H1 (cell line): Measurements from ENCODE around the gene LPGAT1. TPM values are rescaled to one million over a fixed set of nuclear protein-coding genes. Genes with fewer than 3 reads are reported as not detected.

ENCODE experiments used
- CTCF ChIA-PET: fragments of 300-600 bp; sonication (Branson Sonifier 250); formaldehyde crosslinking; loops from one replicate; lab custom pipeline; 2021; ENCODE audit not compliant: partially characterized antibody; lab: Charles Lee
- POLR2A ChIA-PET: fragments of 300-600 bp; sonication (Branson Sonifier 250); formaldehyde crosslinking; loops from one replicate; lab custom pipeline; 2021; ENCODE audit warnings: inconsistent platforms; ENCODE audit not compliant: partially characterized antibody; lab: Charles Lee
- DNase-seq, 2 experiments: peaks; one replicate each; pipeline versions ENCODE4 v3.0.0 to v3.0.0-alpha.2; 2010 to 2022; ENCODE audit warnings: low spot score in 2 of 2, low read depth in 1 of 2, mixed read lengths in 1 of 2
- FAIRE-seq: peaks from 2 replicates; lab custom pipeline; 2011; peaks lifted over from hg19 to GRCh38; lab: Jason Lieb, UNC
- H2AFZ ChIP-seq: 2 replicates; pipeline ENCODE4 v1.8.1; 2012; ENCODE audit warnings: low read length, inconsistent platforms
- H2AK5ac ChIP-seq: 2 replicates; pipeline ENCODE4 v1.6.1; 2013; ENCODE audit warnings: low read depth, low read length
- H2BK120ac ChIP-seq: replicated peaks from 2 replicates; pipeline ENCODE3; 2013; ENCODE audit warnings: low read depth, low read length, inconsistent platforms
- H2BK12ac ChIP-seq: 2 replicates; pipeline ENCODE4 v1.6.1; 2013; ENCODE audit warnings: low read depth, low read length
- H2BK15ac ChIP-seq: 2 replicates; pipeline ENCODE4 v1.6.1; 2013; ENCODE audit warnings: low read length
- H2BK20ac ChIP-seq: 2 replicates; pipeline ENCODE4 v1.6.1; 2013; ENCODE audit warnings: low read length
- H2BK5ac ChIP-seq: 2 replicates; pipeline ENCODE4 v1.6.1; 2013; ENCODE audit warnings: low read depth, low read length
- H3K14ac ChIP-seq: 2 replicates; pipeline ENCODE4 v1.6.1; 2013; ENCODE audit warnings: inconsistent platforms; ENCODE audit not compliant: insufficient read length
- H3K18ac ChIP-seq: 2 replicates; pipeline ENCODE4 v1.6.1; 2013; ENCODE audit warnings: low read length; ENCODE audit errors: extremely low read depth
- H3K23ac ChIP-seq: 2 replicates; pipeline ENCODE4 v1.6.1; 2013; ENCODE audit warnings: inconsistent platforms; ENCODE audit not compliant: insufficient read length
- H3K23me2 ChIP-seq: 2 replicates; pipeline ENCODE4 v1.6.1; 2013; ENCODE audit warnings: low read depth, low read length
- H3K27ac ChIP-seq: 2 replicates; pipeline ENCODE4 v1.6.1; 2011; ENCODE audit warnings: low read depth, low read length, inconsistent platforms
- H3K27me3 ChIP-seq, 4 experiments: replicated peaks in 1 of 4; 1 replicate in 1 of 4; 2 replicates in 3 of 4; pipeline versions ENCODE4 v1.6.1 to v1.8.1; 2011 to 2013; ENCODE audit warnings: low read length in 3 of 4, mild to moderate bottlenecking in 3 of 4, inconsistent platforms in 2 of 4, mixed read lengths in 2 of 4, moderate library complexity in 1 of 4; ENCODE audit not compliant: control insufficient read depth in 3 of 4, insufficient read depth in 3 of 4; ENCODE audit errors: extremely low read depth in 1 of 4
- H3K36me3 ChIP-seq, 4 experiments: 2 replicates each; pipeline versions ENCODE4 v1.6.1 to v1.8.1; 2011 to 2013; ENCODE audit warnings: mild to moderate bottlenecking in 4 of 4, low read length in 3 of 4, moderate library complexity in 2 of 4, control low read depth in 1 of 4, inconsistent platforms in 1 of 4; ENCODE audit not compliant: insufficient read depth in 4 of 4, control insufficient read depth in 2 of 4
- H3K4ac ChIP-seq: replicated peaks from 2 replicates; pipeline ENCODE3; 2013; ENCODE audit warnings: low read length, low read depth, mixed read lengths, inconsistent platforms; ENCODE audit not compliant: insufficient read length
- H3K4me1 ChIP-seq, 4 experiments: replicated peaks in 1 of 4; 1 replicate in 1 of 4; 2 replicates in 3 of 4; pipeline versions ENCODE4 v1.6.1 to v1.8.1; 2011 to 2013; ENCODE audit warnings: low read length in 3 of 4, inconsistent platforms in 2 of 4, mixed read lengths in 1 of 4; ENCODE audit not compliant: insufficient read depth in 4 of 4, control insufficient read depth in 3 of 4
- H3K4me2 ChIP-seq, 2 experiments: 2 replicates each; pipeline versions ENCODE4 v1.6.1 to v1.8.1; 2011 to 2013; ENCODE audit warnings: low read depth in 2 of 2, low read length in 2 of 2, control low read depth in 1 of 2, inconsistent platforms in 1 of 2, mild to moderate bottlenecking in 1 of 2; ENCODE audit not compliant: insufficient read depth in 1 of 2
- H3K4me3 ChIP-seq, 4 experiments: fragments of 200-600, 300-600 bp in 1 of 4; sonication (generic), shearing (Covaris generic), sonication (Bioruptor Twin) in 1 of 4; 2 replicates each; pipeline versions ENCODE4 v1.5.1 to v1.8.1; 2011 to 2016; ENCODE audit warnings: low read length in 4 of 4, low read depth in 3 of 4, control low read depth in 2 of 4, inconsistent platforms in 2 of 4, mild to moderate bottlenecking in 2 of 4, mixed read lengths in 1 of 4, moderate library complexity in 1 of 4; ENCODE audit not compliant: insufficient read depth in 2 of 4; ENCODE audit errors: extremely low read depth in 1 of 4
- H3K56ac ChIP-seq: replicated peaks from 2 replicates; pipeline ENCODE3; 2013; ENCODE audit warnings: low read depth, mild to moderate bottlenecking, mixed read lengths, low read length, inconsistent platforms; ENCODE audit not compliant: insufficient read length
- H3K79me1 ChIP-seq: 2 replicates; pipeline ENCODE4 v1.6.1; 2013; ENCODE audit warnings: low read depth, low read length, control low read depth
- H3K79me2 ChIP-seq, 2 experiments: 2 replicates each; pipeline versions ENCODE4 v1.6.1 to v1.8.1; 2012 to 2013; ENCODE audit warnings: low read length in 2 of 2, mild to moderate bottlenecking in 2 of 2, inconsistent platforms in 1 of 2; ENCODE audit not compliant: insufficient read depth in 2 of 2, control insufficient read depth in 1 of 2
- H3K9ac ChIP-seq, 4 experiments: replicated peaks in 1 of 4; 1 replicate in 1 of 4; 2 replicates in 3 of 4; pipeline versions ENCODE4 v1.6.1 to v1.8.1; 2011 to 2013; ENCODE audit warnings: low read depth in 3 of 4, low read length in 3 of 4, control low read depth in 2 of 4, mild to moderate bottlenecking in 2 of 4, moderate library complexity in 2 of 4, inconsistent platforms in 1 of 4; ENCODE audit errors: extremely low read depth in 1 of 4
- H3K9me3 ChIP-seq, 2 experiments: 2 replicates each; pipeline versions ENCODE4 v1.6.1 to v1.8.1; 2012 to 2013; ENCODE audit warnings: mild to moderate bottlenecking in 2 of 2, moderate library complexity in 2 of 2, control low read depth in 1 of 2, inconsistent platforms in 1 of 2, low read depth in 1 of 2, low read length in 1 of 2, mixed read lengths in 1 of 2; ENCODE audit not compliant: insufficient read depth in 2 of 2
- H4K20me1 ChIP-seq, 2 experiments: replicated peaks in 1 of 2; 2 replicates each; pipeline versions ENCODE3 to v1.8.1; 2011 to 2013; ENCODE audit warnings: inconsistent platforms in 2 of 2, low read length in 2 of 2, mild to moderate bottlenecking in 1 of 2; ENCODE audit not compliant: insufficient read depth in 2 of 2, control insufficient read depth in 1 of 2
- H4K5ac ChIP-seq: 2 replicates; pipeline ENCODE4 v1.6.1; 2013; ENCODE audit warnings: low read length, low read depth, mixed read lengths, inconsistent platforms; ENCODE audit not compliant: insufficient read length
- H4K8ac ChIP-seq: 2 replicates; pipeline ENCODE4 v1.8.0; 2013; ENCODE audit warnings: mild to moderate bottlenecking, moderate library complexity, low read length, inconsistent platforms; ENCODE audit not compliant: insufficient read depth; ENCODE audit errors: extremely low read depth
- H4K91ac ChIP-seq: replicated peaks from 2 replicates; pipeline ENCODE3; 2013; ENCODE audit warnings: low read length, mixed read lengths, inconsistent platforms; ENCODE audit not compliant: insufficient read length
- ATF2 ChIP-seq: IDR thresholded peaks from 2 replicates; pipeline ENCODE4 v1.6.1; 2012; ENCODE audit warnings: low read length, inconsistent platforms
- CBX5 ChIP-seq: fragments of 300-800, 300-1000 bp; sonication (generic); IDR thresholded peaks from 2 replicates; pipeline ENCODE4 v1.7.1; 2016; ENCODE audit warnings: antibody characterized with exemption, low read length, low read depth
- CTCF ChIP-seq, 3 experiments: IDR thresholded peaks; 1 replicate in 2 of 3; 2 replicates in 1 of 3; pipeline versions ENCODE4 v1.5.1 to v1.6.1; 2011; ENCODE audit warnings: low read length in 3 of 3, mild to moderate bottlenecking in 3 of 3, inconsistent platforms in 2 of 3, low read depth in 1 of 3, moderate library complexity in 1 of 3; ENCODE audit not compliant: insufficient read depth in 1 of 3; ENCODE audit errors: control extremely low read depth in 1 of 3
- GABPA ChIP-seq: IDR thresholded peaks from 2 replicates; pipeline ENCODE4 v1.6.1; 2011; ENCODE audit warnings: mild to moderate bottlenecking, low read length, moderate library complexity, borderline replicate concordance; ENCODE audit not compliant: insufficient read depth
- GTF2F1 ChIP-seq: IDR thresholded peaks from 2 replicates; pipeline ENCODE4 v1.6.1; 2012; ENCODE audit warnings: low read depth, low read length, improper control_type of control experiment, borderline replicate concordance
- POLR2AphosphoS5 ChIP-seq: IDR thresholded peaks from 2 replicates; pipeline ENCODE4 v1.6.1; 2011; ENCODE audit warnings: low read depth, low read length
- SIRT6 ChIP-seq: IDR thresholded peaks from one replicate; pipeline ENCODE4 v1.7.1; 2012; ENCODE audit warnings: low read length, inconsistent platforms
- TBP ChIP-seq: IDR thresholded peaks from 2 replicates; pipeline ENCODE4 v1.6.1; 2011; ENCODE audit warnings: low read depth, low read length, improper control_type of control experiment
- TEAD4 ChIP-seq: IDR thresholded peaks from 2 replicates; pipeline ENCODE4 v1.6.1; 2012; ENCODE audit warnings: low read depth, low read length, inconsistent platforms, mixed read lengths
- YY1 ChIP-seq: IDR thresholded peaks from 2 replicates; pipeline ENCODE4 v1.6.1; 2011; ENCODE audit warnings: low read depth, mild to moderate bottlenecking, low read length
- WGBS, 2 experiments: shearing (Covaris generic) in 1 of 2; methylation state at CpG; one replicate each; pipeline versions ENCODE4 v1.1.6 to v1.1.7; 2013 to 2015; ENCODE audit warnings: low lambda C conversion rate in 2 of 2, mixed read lengths in 2 of 2, inconsistent platforms in 1 of 2, low coverage in 1 of 2, missing lambda C conversion rate in 1 of 2; ENCODE audit not compliant: insufficient replicate concordance in 2 of 2, insufficient coverage in 1 of 2, insufficient read length in 1 of 2; ENCODE audit errors: extremely low coverage in 1 of 2, missing lambda C conversion rate in 1 of 2; 5-methylcytosine and 5-hydroxymethylcytosine counted together
- polyA plus RNA-seq, 7 experiments: library from polyadenylated mRNA; depleted of rRNA in 3 of 7; stranded (reverse) in 5 of 7; unstranded in 2 of 7; fragments of >200 nt in 5 of 7; fragments of 200-250 nt in 2 of 7; gene quantifications; 1 replicate in 5 of 7; 2 replicates in 1 of 7; 4 replicates in 1 of 7; pipeline versions ENCODE4 v1.2.1 to v1.2.3, GENCODE V29; 2011 to 2013; ENCODE audit warnings: missing spikeins in 2 of 7, mixed read lengths in 2 of 7
- total RNA-seq: library from RNA; stranded (reverse); fragmentation: NEBNext Ultra II Directional; extraction: Animal tissue kit (Norgen Biotek cat#: 25700); gene quantifications from 2 replicates; pipeline ENCODE4 v1.2.1, GENCODE V29; 2021

Gene LPGAT1
- total and polyA plus RNA-seq, 2 of the 8 experiments (the other 6 are each of a cell fraction or from before 2014, with no cell fraction given): 2.3 to 13.5 TPM

GRCh38 chr1:211704543-211704942 is 126.0 kb downstream of the LPGAT1 start:
- Histone ChIP-seq H3K79me2 (no peaks in the 10 kb centered on the region), H3K4me2 (no peak overlapping the region), H3K27me3 (peaks cover 0 to 7% (median 1%) of the 10 kb centered on the region in 4 experiments; a peak in 5 of 7 replicates), H3K4me3 (no peak overlapping the region), H4K20me1 (peaks cover 0 to 2% of the 10 kb centered on the region in 2 experiments), H2BK12ac (no peak overlapping the region), H2AFZ (no peak overlapping the region), H3K23ac (no peak overlapping the region), H3K4me1 (no peaks in the 10 kb centered on the region), H3K14ac (no peak overlapping the region), H3K23me2 (no peaks in the 10 kb centered on the region), H2BK15ac (no peak overlapping the region), H3K56ac (no peak overlapping the region), H3K4ac (no peak overlapping the region), H3K36me3 (no peaks in the 10 kb centered on the region), H3K79me1 (no peaks in the 10 kb centered on the region), H2BK120ac (no peak overlapping the region), H3K9ac (no peak overlapping the region), H2BK20ac (no peak overlapping the region), H2BK5ac (no peak overlapping the region), H2AK5ac (no peak overlapping the region), H3K18ac (no peak overlapping the region), H4K91ac (no peak overlapping the region), H3K9me3 (no peaks in the 10 kb centered on the region), H3K27ac (no peak overlapping the region), H4K5ac (no peak overlapping the region), H4K8ac (no peak overlapping the region)
- FAIRE-seq (no peak), DNase-seq (no peak)
- ChIA-PET CTCF (interaction anchor here (0.7 to 3.6 kb wide), 5 partner anchors 20 to 1426 kb away, joined by 3 to 15 read pairs (median 3); no protein-coding TSS in a partner anchor), POLR2A (no interaction called here)
- 76% methylated on average over 3 of the region's 3 CpGs; no CpG with 5 or more reads in 1 of the 2 experiments for WGBS, 2 experiments
- no peak for TF ChIP-seq SIRT6
- no peak for TF ChIP-seq GABPA
- no peak for TF ChIP-seq TBP
- TF ChIP-seq ATF2: no peak
- no peak for TF ChIP-seq TEAD4
- TF ChIP-seq CTCF (IDR thresholded peaks at IDR 0.05; ENCODE audit: control extremely low read depth in 1 of 3, insufficient read depth in 1 of 3, low read depth in 1 of 3, low read length in 3 of 3): no peak
- no peak for TF ChIP-seq POLR2AphosphoS5
- no peak for TF ChIP-seq CBX5
- TF ChIP-seq YY1: no peak
- TF ChIP-seq GTF2F1: no peak
